Lower leg skin (tissue), 4 donors: ENCODE measurements around the gene APOD. TPM values are rescaled to one million over a fixed set of nuclear protein-coding genes. Genes with fewer than 3 reads are reported as not detected.
A peak's percentile ranks its signal among the peaks of the same experiment; 100 is the strongest.
"Not testable (repeated sequence)": the region's sequence is repeated elsewhere in the genome, so short reads cannot be mapped to it uniquely, and the experiment has no call there.

Experiments
- DNase-seq, 2 donors: peaks; one replicate each; pipeline ENCODE4 v3.0.0-alpha.2; 2019; ENCODE audit warnings: low spot score in 2 of 2
- H3K4me3 ChIP-seq: fragments of 200-600 bp; sonication (generic); 2 replicates; pipeline ENCODE4 v1.5.1; 2017; ENCODE audit warnings: mild to moderate bottlenecking, low read depth; ENCODE audit not compliant: poor library complexity, severe bottlenecking
- POLR2A ChIP-seq, 2 donors: fragments of 450-650 bp; IDR thresholded peaks; one replicate each; pipeline ENCODE4 v1.6.1; 2016 to 2017; ENCODE audit warnings: antibody characterized with exemption in 2 of 2, mild to moderate bottlenecking in 1 of 2, moderate library complexity in 1 of 2
- WGBS, 2 donors: methylation state at CpG; one replicate each; pipeline ENCODE4 v1.1.5; 2018; 5-methylcytosine and 5-hydroxymethylcytosine counted together
- intact Hi-C: fragments of 100-400 bp; cut with DNase I; formaldehyde crosslinking; loops from one replicate; pipeline ENCODE4 v1.15.0; 2023; ENCODE audit warnings: low total_unique reads
- total RNA-seq, 4 donors: library from RNA; depleted of rRNA; stranded (reverse); fragments of >200 nt; gene quantifications; one replicate each; pipeline ENCODE4 v1.1.0, GENCODE V29; 2016
- TF ChIP-seq, protein P1 (sequence below), 3 donors: fragments of 450-650 bp; IDR thresholded peaks; one replicate each; pipeline ENCODE4 v1.5.1; 2016; ENCODE audit warnings: antibody characterized with exemption in 3 of 3, mild to moderate bottlenecking in 3 of 3, moderate library complexity in 2 of 3

APOD gene
- 100 to 1,000 TPM; 201 to 766 (median 373) TPM for total RNA-seq

DNA sequence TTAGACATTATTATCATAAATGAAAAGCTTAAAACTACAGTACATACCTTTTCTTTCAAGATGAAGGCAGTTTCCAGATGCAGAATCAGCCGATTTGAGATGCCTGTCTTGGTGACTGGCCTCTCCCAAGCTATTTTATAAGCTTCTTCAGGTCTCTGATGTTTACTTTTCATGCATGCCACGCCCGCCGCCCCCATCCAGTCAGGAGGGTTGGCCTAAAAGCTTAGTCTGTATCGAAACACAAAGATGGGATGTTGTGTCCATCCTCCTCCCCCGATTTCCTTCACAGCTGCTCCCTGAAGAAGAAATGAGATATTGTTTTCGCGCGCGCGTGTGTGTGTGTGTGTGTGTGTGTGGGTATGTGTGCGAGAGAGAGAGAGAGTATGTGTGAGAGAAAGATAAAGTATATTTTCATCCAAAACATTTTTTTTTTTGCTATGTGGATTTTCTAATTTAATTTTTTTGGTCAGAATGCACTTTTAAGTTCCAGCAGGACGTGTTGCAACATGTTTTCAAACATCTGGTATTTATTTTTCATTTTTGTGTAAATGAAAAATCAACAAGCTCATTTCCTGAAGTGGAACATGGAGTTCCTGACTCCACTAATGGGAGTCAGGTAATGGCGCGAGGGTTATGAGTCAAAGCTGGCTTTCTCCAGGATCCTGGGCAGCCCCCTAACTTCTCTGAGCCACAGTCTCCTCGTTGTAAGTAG is at the start of gene APOD:
TSS of gene APOD (minus strand) at position 110 of the 712 bp plus-strand sequence. CDS start 4,479 bp downstream, outside the sequence.
- WGBS, 2 donors: 29 to 35% methylated on average over 16 of the region's 16 CpGs

DNA sequence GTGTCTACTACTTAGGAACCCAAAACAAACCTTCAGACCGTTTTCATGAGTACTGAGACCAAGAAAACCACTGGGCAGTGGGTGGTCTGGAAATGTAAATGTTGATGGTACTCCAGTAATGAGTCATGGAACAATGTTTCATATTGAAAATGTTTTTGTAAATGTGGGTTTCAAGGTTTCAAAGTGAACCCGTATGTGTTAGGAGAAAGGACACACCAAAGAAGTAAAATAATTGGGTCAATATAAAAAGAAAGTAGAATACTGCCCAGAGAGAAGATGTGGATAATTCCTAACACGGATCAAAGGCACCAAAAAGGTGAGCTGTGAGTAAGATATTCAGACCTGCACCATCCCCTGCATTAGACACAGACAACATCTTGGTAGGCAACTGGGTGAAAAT is 49.6 kb upstream of the APOD start:
- DNase-seq, H3K4me3 ChIP-seq, intact Hi-C loops: not testable (repeated sequence)
- 62 to 72% methylated on average over 2 of the region's 3 CpGs for WGBS, 2 donors

More for the DNA sequence above, at the start of gene APOD:
- peak within 1 kb of the TSS; percentile 25 for H3K4me3 ChIP-seq
- TF ChIP-seq, protein P1, sequence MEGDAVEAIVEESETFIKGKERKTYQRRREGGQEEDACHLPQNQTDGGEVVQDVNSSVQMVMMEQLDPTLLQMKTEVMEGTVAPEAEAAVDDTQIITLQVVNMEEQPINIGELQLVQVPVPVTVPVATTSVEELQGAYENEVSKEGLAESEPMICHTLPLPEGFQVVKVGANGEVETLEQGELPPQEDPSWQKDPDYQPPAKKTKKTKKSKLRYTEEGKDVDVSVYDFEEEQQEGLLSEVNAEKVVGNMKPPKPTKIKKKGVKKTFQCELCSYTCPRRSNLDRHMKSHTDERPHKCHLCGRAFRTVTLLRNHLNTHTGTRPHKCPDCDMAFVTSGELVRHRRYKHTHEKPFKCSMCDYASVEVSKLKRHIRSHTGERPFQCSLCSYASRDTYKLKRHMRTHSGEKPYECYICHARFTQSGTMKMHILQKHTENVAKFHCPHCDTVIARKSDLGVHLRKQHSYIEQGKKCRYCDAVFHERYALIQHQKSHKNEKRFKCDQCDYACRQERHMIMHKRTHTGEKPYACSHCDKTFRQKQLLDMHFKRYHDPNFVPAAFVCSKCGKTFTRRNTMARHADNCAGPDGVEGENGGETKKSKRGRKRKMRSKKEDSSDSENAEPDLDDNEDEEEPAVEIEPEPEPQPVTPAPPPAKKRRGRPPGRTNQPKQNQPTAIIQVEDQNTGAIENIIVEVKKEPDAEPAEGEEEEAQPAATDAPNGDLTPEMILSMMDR (IDR thresholded peaks at IDR 0.05): no peak
- no peak for TF ChIP-seq POLR2A (IDR thresholded peaks at IDR 0.05)
- intact Hi-C loops: no loop called here
- peak; percentile 87 to 93 for DNase-seq

DNA sequence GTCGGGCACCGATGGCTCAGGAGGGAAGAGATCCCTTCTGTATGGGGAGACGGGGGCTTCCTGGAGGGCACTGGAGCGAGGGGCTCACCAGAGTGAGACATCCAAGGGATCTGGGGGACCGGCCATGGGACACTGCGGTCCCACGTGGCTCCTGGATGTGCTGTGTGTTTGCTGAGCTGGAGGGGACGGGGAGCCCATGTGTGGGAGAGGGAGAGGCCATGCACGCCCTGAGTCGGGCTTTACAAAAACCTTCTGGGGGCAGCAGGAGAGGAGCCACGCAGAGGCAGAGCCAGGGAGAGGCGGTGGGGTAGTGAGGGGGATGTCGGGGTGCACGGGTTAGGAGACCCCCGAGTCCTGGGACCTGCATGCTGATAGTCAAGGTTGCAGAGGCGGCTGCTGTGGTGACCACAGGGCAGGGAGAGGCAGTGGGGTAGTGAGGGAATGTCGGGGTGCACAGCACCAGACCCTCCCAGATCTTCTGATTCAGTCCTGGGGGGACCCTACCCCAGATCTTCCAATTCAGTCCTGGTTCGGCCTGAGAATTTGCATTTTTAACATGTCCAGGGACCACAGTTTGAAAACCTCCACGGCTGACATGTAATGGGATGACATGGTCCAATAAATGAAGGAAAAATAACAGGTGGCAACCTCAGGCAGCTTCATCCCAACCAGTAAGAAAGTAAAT is 48.9 kb upstream of the APOD start:
- peak in 1 of 2 donors; percentile 49 for DNase-seq
- H3K4me3 ChIP-seq, intact Hi-C loops: not testable (repeated sequence)
- 89% methylated on average over 19 of the region's 19 CpGs for WGBS, 2 donors

DNA sequence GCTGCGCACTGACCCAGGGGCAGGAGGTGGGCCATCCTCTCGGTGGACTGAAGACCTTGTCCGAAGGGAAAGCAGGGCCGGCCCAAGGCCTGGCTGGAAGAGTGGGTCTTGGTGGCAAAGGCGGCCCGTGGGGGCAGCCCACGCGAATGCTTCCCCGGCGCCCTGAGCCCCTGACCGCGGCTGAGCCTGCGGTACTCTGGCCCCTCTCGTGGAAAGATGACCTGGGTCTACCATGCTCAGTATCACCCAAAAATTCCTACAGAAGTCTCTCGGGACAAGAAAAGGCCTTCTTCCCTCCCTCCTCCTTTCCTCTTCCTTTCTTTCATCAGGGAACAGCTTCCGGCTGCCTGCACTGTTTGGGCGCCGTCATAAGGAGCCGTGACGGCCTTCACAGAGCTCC is 48.3 kb upstream of the APOD start:
- H3K4me3 ChIP-seq, intact Hi-C loops, DNase-seq: not testable (repeated sequence)
- WGBS, 2 donors: 91% methylated on average over 14 to 17 of the region's 20 CpGs

DNA sequence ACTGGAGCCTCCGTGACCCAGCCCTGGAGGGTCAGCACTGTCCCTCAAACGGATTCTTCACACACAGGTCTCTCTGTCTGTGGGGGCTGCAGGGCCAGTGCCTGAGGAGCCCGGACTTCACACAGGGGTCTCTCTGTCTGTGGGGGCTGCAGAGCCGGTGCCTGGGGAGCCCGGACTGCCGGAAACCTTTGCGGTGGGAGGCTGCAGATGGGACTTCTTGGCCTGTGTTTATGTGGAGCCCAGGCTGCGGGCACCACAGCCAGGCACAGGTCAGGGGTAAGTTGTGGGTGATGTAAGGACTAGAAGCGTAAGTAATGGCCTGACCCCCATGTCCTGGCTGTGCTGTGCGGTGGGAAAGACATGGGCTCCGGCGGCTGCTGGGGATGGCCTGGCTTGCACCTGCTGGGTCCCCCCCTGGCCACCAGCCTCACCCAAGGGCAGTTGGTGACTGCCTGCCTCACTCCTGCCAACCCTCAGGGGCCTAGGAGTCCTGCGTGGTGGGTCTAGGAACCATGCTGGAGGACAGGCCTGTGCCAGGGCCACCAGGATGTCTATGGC is 47.3 kb upstream of the APOD start:
- intact Hi-C loops, H3K4me3 ChIP-seq: not testable (repeated sequence)
- WGBS, 2 donors: 90 to 94% methylated on average over 6 to 9 of the region's 13 CpGs
- peak in 1 of 2 donors; percentile 52 for DNase-seq

DNA sequence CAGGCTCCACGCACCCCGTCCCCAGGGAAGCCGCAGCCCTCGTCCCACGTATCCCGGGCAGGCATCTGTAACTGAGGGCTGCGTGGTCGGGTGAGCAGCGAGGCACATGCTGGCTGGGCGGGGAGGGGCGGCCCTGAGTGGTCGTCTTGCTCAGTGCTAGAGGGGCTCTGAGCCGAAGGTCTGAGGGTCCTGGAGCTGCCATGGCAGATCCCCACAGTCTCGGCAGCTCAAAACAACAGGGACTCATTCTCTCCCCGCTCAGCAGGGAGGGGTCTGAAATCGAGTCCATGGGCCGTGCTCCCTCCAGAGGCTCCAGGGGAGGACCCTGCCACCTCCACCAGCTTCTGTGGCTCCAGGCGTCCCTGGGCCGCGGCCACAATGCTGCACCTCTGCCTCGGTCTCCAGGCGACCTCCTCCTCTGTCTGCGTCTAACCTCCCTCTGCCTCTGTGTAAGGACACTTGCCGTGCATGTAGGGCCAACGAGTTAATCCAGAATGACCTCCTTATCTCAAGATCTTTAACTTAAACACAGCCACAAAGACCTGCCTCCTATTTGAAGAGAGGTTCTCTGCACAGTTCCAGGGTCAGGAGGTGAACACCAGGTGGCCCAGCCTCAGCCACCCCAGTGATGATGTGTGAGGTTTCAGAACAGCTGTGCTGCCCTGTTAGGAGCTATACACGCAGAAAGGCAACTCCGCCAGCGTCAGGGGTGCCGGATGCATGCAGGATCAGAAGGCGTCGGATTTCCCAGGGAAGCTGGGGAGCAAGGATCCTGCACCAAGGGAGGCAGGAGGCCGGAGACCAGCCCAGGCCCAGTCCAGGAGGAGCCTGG is 46.6 kb upstream of the APOD start:
- peak in 1 of 2 donors; percentile 83 for DNase-seq
- 39 to 68% methylated on average over 9 to 14 of the region's 32 CpGs for WGBS, 2 donors
- H3K4me3 ChIP-seq, intact Hi-C loops: not testable (repeated sequence)

DNA sequence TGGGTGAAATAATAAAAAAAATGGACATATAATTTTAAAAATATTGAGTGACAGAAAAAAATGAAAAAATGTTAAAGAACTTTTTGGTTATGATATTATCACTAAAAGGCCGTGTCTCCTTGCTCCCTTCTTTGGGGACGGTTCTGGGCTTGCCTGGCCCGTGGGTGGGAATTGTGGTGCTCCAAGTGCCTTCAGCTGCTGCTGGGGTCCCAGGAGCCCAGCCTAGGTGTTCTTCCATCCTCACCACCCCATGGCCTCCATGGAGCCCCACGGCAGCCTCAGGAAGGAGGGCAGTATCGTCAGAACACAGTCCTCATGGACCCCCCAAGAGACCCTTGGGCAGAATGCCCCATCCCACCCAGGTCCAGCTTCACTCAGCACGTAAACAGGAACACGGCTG is 45.9 kb upstream of the APOD start:
- H3K4me3 ChIP-seq, DNase-seq, intact Hi-C loops: not testable (repeated sequence)
- WGBS, 2 donors: 71 to 73% methylated on average over 4 to 5 of the region's 7 CpGs

DNA sequence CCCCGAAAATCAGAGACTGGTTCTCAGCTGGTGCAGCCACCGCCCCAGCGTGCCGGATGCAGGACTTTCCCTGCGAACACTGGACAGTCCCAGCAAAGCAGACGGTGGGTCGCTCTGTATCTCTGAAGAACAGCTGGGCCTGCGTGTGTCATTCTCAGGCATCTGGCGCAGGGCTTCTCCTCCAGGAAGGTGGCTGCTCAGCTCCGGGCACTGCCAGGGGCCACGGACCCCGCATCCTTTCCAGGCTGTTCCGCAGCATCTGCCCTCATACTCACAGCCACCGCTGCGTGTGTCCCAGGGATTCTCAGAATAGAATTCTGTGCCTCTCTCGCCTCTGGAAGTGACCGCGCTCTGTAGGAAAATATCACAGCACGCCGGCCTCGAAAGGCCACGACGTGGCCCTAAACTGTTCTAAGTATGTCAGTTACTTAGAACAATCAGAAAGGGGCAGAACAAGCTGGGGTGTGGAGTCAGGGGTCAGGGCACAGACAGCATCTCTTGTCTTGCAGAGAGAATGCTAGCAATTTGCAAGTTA is 44.7 kb upstream of the APOD start:
- 87 to 91% methylated on average over 20 to 23 of the region's 23 CpGs for WGBS, 2 donors
- H3K4me3 ChIP-seq, intact Hi-C loops: not testable (repeated sequence)
- DNase-seq: peak in 1 of 2 donors; percentile 32

DNA sequence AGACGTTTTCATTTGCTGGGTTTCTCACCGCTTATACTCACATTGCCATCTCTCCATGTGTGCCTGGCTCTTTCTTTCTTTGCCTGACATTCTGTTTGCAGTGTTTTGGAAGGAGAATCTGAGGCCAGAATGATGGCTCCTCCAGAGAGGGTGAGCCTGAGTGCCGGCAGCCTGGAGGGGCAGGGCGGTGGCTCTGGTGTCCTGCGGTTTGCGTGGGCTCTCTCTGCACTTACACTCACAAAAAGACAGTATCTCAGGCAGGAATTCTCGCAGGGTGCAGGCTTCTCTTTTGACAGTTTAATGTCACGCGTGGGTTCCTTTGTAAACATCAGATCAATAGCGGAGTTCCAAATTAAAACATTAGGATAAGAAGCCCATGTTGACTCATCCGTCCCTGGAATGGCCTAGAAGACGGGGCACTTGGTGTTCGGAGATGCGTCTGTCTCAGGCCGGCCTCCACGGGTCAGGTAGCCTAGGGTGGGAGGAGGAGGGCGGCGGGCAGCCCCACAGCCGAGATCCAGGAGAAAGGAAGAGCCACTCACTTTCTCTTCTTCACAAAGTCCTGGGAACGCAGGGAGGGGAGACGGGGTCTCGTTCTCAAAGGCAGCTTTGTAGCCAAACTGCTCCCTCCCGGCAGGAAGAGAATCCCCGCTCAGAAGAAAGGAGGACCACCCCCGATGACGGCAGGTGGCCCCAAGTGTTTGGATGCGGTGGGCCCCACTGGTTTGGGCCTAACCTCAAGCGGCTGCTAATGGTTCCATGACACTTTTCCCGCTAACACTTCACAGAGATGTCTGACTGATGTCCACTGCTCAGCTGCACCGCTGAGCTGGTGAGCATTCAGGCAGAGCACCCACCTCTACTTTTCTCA is 44.0 kb upstream of the APOD start:
- H3K4me3 ChIP-seq, intact Hi-C loops: not testable (repeated sequence)
- WGBS, 2 donors: 74 to 77% methylated on average over 30 of the region's 30 CpGs
- DNase-seq: peak in 1 of 2 donors; percentile 76

DNA sequence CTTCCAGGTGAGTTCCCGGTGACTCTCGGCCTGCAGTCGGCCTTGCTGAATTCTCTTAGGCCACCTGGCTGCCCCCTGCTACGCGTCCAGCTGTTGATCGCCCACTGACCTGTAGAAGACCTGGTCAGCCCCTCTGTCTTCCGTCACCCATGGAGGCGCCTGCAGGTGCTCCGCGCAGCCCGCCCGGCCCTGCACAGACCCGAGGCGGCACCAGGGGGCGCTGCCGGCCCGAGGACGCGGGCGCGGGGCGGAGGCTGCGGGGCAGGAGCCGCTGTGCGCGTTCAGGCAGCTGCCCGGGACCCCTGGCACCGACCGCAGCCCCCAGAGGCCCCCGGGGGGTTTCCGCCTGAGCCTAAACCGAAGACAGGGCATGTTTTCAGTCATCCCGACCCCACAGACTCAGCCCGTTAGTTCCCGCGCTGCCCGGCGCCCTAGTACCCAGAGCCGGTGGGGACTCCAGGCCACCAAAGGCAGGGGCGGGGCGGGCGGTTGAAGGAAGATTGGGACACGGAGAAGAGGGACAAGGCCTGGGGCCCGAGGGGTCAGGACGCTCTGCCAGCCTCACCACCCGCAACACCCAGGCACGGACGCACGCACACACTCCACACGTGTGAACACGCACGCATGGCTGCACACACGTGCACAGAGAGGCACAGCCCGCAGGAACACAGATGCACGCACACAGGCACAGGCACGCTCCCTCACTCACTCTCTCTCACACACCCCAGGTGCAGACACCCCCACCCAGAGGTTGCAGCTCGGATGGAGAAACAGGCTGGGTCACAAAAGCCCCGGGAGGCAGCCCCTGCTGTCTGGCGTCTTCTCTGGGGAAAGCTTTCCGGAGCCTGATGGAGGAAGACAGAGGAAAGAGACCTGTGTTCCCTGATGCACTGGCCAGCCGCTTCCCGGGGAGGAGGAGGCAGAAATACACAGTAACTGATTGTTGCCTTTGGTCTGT is 41.1 kb upstream of the APOD start:
- intact Hi-C loops: not testable (repeated sequence)

DNA sequence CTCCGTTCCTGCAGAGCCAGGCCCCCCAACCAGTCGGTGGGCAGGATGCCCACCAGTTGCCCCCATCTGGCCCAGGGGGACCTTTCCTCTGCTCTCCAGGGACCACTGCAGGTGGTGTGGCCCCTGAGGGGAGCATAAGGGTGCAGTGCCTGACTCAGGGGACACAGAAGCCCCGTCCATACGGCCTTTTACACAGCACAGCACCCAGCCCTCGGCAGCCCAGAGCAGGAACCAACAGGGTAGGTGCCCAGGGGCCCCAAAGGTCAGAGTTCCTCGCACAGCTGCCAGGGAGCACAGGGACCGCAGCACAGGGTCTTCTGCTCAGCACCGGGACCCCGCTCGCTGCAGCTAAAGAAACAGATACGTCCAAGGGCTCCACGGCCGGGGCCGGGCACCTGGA is 40.4 kb upstream of the APOD start:
- DNase-seq, intact Hi-C loops, H3K4me3 ChIP-seq: not testable (repeated sequence)
- no CpG with 5 or more reads among the region's 14 CpGs for WGBS, 2 donors

More for the DNA sequence above, 41.1 kb upstream of the APOD start:
- DNase-seq, H3K4me3 ChIP-seq: not testable (repeated sequence)
- 2 to 16% methylated on average over 8 to 17 of the region's 62 CpGs for WGBS, 2 donors
